ENCODE results near the gene RASGRF2.

- no peak for TF ChIP-seq EZH2 (IDR thresholded peaks at IDR 0.05; ENCODE audit: insufficient read depth, poor library complexity, severe bottlenecking)
- TF ChIP-seq EZH2phosphoT487 (IDR thresholded peaks at IDR 0.05; ENCODE audit: insufficient read depth, low read depth), result no peak
Measured at GRCh38 chr5:80959138-80959537, 1.0 kb upstream of the RASGRF2 start.

All from GM23248 (cell line).